GM12878 (cell line): ENCODE results near the gene FRAS1. TPM values are rescaled to one million over a fixed set of nuclear protein-coding genes. Genes with fewer than 3 reads are reported as not detected.
A peak's percentile ranks its signal among the peaks of the same experiment; 100 is the strongest.

Source experiments
- ATAC-seq: fragments of 200-7000 bp; cut with Tn5 transposase; 3 replicates; pipeline ENCODE4 v1.9.1; 2020; ENCODE audit warnings: mild to moderate bottlenecking, moderate library complexity
- BruUV-seq: library from RNA; stranded (reverse); fragments of 400-500 nt; replicated peaks from 2 replicates; lab custom pipeline; 2021; lab: Mats Ljungman, UMichigan
- CTCF ChIA-PET: fragments of 300-600 bp; sonication (Branson Sonifier 250); formaldehyde crosslinking; extraction: SDS; loops from one replicate; lab custom pipeline; 2021; ENCODE audit warnings: inconsistent platforms; lab: Yijun Ruan, JAX
- POLR2A ChIA-PET: fragments of 350-600 bp; formaldehyde crosslinking; extraction: SDS; loops from one replicate; lab custom pipeline; 2021; ENCODE audit warnings: inconsistent platforms; lab: Charles Lee
- RAD21 ChIA-PET: fragments of 300-600 bp; sonication (Branson Sonifier 250); formaldehyde crosslinking; loops from one replicate; lab custom pipeline; 2023; ENCODE audit warnings: antibody characterized with exemption; ENCODE audit not compliant: unreplicated experiment; lab: Charles Lee
- SMC1A ChIA-PET: fragments of 300-600 bp; sonication (Branson Sonifier 250); formaldehyde crosslinking; loops from one replicate; lab custom pipeline; 2023; ENCODE audit not compliant: unreplicated experiment, uncharacterized antibody; lab: Charles Lee
- DNase-seq: peaks from one replicate; pipeline ENCODE4 v3.0.0-alpha.2; 2011; ENCODE audit warnings: low read depth, low spot score
- FAIRE-seq: peaks from 3 replicates; lab custom pipeline; 2011; peaks lifted over from hg19 to GRCh38; lab: Jason Lieb, UNC
- H2AFZ ChIP-seq: 2 replicates; pipeline ENCODE4 v1.6.0; 2011; ENCODE audit warnings: low read depth, low read length, control low read depth; ENCODE audit not compliant: control insufficient read depth
- H3K27ac ChIP-seq: 2 replicates; pipeline ENCODE4 v1.5.1; 2011; ENCODE audit warnings: control low read depth; ENCODE audit not compliant: control insufficient read depth, insufficient read depth
- H3K27me3 ChIP-seq, 2 experiments: replicated peaks in 1 of 2; 2 replicates each; pipeline versions ENCODE4 v1.6.0 to v1.6.1; 2011; ENCODE audit warnings: low read length in 1 of 2; ENCODE audit not compliant: control insufficient read depth in 2 of 2, insufficient read depth in 2 of 2
- H3K36me3 ChIP-seq, 2 experiments: 2 replicates each; pipeline ENCODE4 v1.5.1; 2011; ENCODE audit warnings: low read length in 1 of 2; ENCODE audit not compliant: control insufficient read depth in 2 of 2, insufficient read depth in 2 of 2
- H3K4me1 ChIP-seq: 2 replicates; pipeline ENCODE4 v1.6.1; 2011; ENCODE audit warnings: mild to moderate bottlenecking, low read length, moderate library complexity, mixed read lengths; ENCODE audit not compliant: control insufficient read depth, insufficient read depth
- H3K4me2 ChIP-seq: 2 replicates; pipeline ENCODE4 v1.6.0; 2011; ENCODE audit warnings: control low read depth; ENCODE audit not compliant: control insufficient read depth, insufficient read depth
- H3K4me3 ChIP-seq: fragments of 200-600 bp; sonication (generic); 2 replicates; pipeline ENCODE4 v1.5.1; 2016
- H3K79me2 ChIP-seq: 2 replicates; pipeline ENCODE4 v1.6.0; 2011; ENCODE audit warnings: low read length; ENCODE audit not compliant: control insufficient read depth, insufficient read depth
- H3K9ac ChIP-seq: 2 replicates; pipeline ENCODE4 v1.8.0; 2011; ENCODE audit warnings: low read length, control low read depth, mixed read lengths; ENCODE audit not compliant: control insufficient read depth, insufficient read depth
- H3K9me3 ChIP-seq: replicated peaks from 3 replicates; pipeline ENCODE4 v1.5.1; 2011; ENCODE audit warnings: mild to moderate bottlenecking, low read length; ENCODE audit not compliant: control insufficient read depth, insufficient read depth
- H4K20me1 ChIP-seq: 2 replicates; pipeline ENCODE4 v1.6.0; 2011; ENCODE audit not compliant: control insufficient read depth, insufficient read depth
- ASH2L ChIP-seq: fragments of 300-600, 200-600 bp; sonication (generic); IDR thresholded peaks from 2 replicates; pipeline ENCODE4 v1.6.1; 2017; ENCODE audit warnings: low read depth, mild to moderate bottlenecking, borderline replicate concordance
- ATF7 ChIP-seq: fragments of 450-650 bp; IDR thresholded peaks from 2 replicates; pipeline ENCODE4 v1.6.1; 2016; ENCODE audit warnings: low read depth, mild to moderate bottlenecking
- BHLHE40 ChIP-seq, 2 experiments: fragments of 450-650 bp in 1 of 2; IDR thresholded peaks; 2 replicates each; pipeline ENCODE4 v1.6.1; 2011 to 2017; ENCODE audit warnings: low read depth in 2 of 2, borderline replicate concordance in 1 of 2, improper control_type of control experiment in 1 of 2, low read length in 1 of 2, mild to moderate bottlenecking in 1 of 2
- CBFB ChIP-seq: IDR thresholded peaks from 2 replicates; pipeline ENCODE4 v1.6.1; 2016; ENCODE audit warnings: antibody characterized with exemption, low read depth
- CEBPZ ChIP-seq: fragments of 150-350 bp; IDR thresholded peaks from 2 replicates; pipeline ENCODE4 v1.6.1; 2016; ENCODE audit warnings: low read depth, low read length
- CHD1 ChIP-seq: IDR thresholded peaks from 2 replicates; pipeline ENCODE4 v1.6.1; 2012; ENCODE audit warnings: low read depth, low read length, improper control_type of control experiment
- DPF2 ChIP-seq: fragments of 450-650 bp; IDR thresholded peaks from 2 replicates; pipeline ENCODE4 v1.6.1; 2017; ENCODE audit warnings: mild to moderate bottlenecking
- HCFC1 ChIP-seq: fragments of 150-350 bp; IDR thresholded peaks from 2 replicates; pipeline ENCODE4 v1.6.1; 2014; ENCODE audit warnings: low read length
- KAT2A ChIP-seq: conservative IDR thresholded peaks from 2 replicates; pipeline ENCODE4 v1.6.1; 2011; ENCODE audit warnings: low read depth, low read length; ENCODE audit not compliant: control insufficient read depth
- MEF2B ChIP-seq: fragments of 450-650 bp; IDR thresholded peaks from 2 replicates; pipeline ENCODE4 v1.6.1; 2018; ENCODE audit warnings: mild to moderate bottlenecking, moderate library complexity; ENCODE audit not compliant: partially characterized antibody, poor library complexity, severe bottlenecking
- MYC ChIP-seq: IDR thresholded peaks from 2 replicates; pipeline ENCODE4 v1.6.1; 2011; ENCODE audit warnings: mild to moderate bottlenecking, low read length, moderate library complexity, inconsistent platforms; ENCODE audit not compliant: insufficient read depth, insufficient replicate concordance, insufficient read length, severe bottlenecking
- PAX8 ChIP-seq: fragments of 450-650 bp; IDR thresholded peaks from 2 replicates; pipeline ENCODE4 v1.6.1; 2017; ENCODE audit warnings: mild to moderate bottlenecking, moderate library complexity
- POLR2A ChIP-seq: IDR thresholded peaks from 2 replicates; pipeline ENCODE4 v1.6.1; 2011; ENCODE audit warnings: low read depth, mild to moderate bottlenecking, low read length
- POLR2AphosphoS2 ChIP-seq: IDR thresholded peaks from 2 replicates; pipeline ENCODE4 v1.6.1; 2011; ENCODE audit warnings: low read depth, mild to moderate bottlenecking, low read length, improper control_type of control experiment, moderate library complexity
- RBBP5 ChIP-seq: fragments of 200-600 bp; sonication (generic); conservative IDR thresholded peaks from 2 replicates; pipeline ENCODE4 v1.6.1; 2016
- SMAD1 ChIP-seq: fragments of 450-650 bp; IDR thresholded peaks from 2 replicates; pipeline ENCODE4 v1.6.1; 2018; ENCODE audit warnings: mild to moderate bottlenecking, low read depth; ENCODE audit not compliant: partially characterized antibody
- SMARCA5 ChIP-seq: fragments of 450-650 bp; IDR thresholded peaks from 2 replicates; pipeline ENCODE4 v1.6.1; 2017; ENCODE audit warnings: mild to moderate bottlenecking
- ZNF384 ChIP-seq: IDR thresholded peaks from 2 replicates; pipeline ENCODE4 v1.6.1; 2012; ENCODE audit warnings: low read depth, mild to moderate bottlenecking, low read length, improper control_type of control experiment, borderline replicate concordance
- ZZZ3 ChIP-seq: IDR thresholded peaks from 2 replicates; pipeline ENCODE4 v1.6.1; 2011; ENCODE audit warnings: low read depth; ENCODE audit not compliant: control insufficient read depth, insufficient read length
- WGBS: methylation state at CpG from one replicate; pipeline ENCODE4 v1.1.6; 2016; ENCODE audit warnings: low lambda C conversion rate; ENCODE audit not compliant: insufficient replicate concordance, insufficient coverage; ENCODE audit errors: missing lambda C conversion rate; 5-methylcytosine and 5-hydroxymethylcytosine counted together
- in situ Hi-C: fragments of 300-500 bp; cut with MboI; formaldehyde crosslinking; loops from 9 replicates; pipeline ENCODE4 v1.14.3; 2018; ENCODE audit warnings: mixed read lengths
- intact Hi-C: fragments of 100-400 bp; cut with micrococcal nuclease; formaldehyde crosslinking; loops from one replicate; pipeline ENCODE4 v1.14.2; 2022; ENCODE audit not compliant: unreplicated experiment
- polyA plus RNA-seq, 11 experiments: library from polyadenylated mRNA; depleted of rRNA in 4 of 11; unstranded in 6 of 11; stranded (reverse) in 5 of 11; fragments of >200 nt; fragmentation: Nextera tagmentation in 4 of 11; fragmentation: Illumina TruSeq in 1 of 11; extraction: Ambion mirVana in 4 of 11; extraction: Trizol in 1 of 11; gene quantifications; 1 replicate in 1 of 11; 2 replicates in 10 of 11; pipeline versions ENCODE4 v1.2.1 to v1.2.3, GENCODE V29; 2011 to 2016; ENCODE audit warnings: inconsistent platforms in 2 of 11, missing spikeins in 2 of 11, low read depth in 1 of 11
- total RNA-seq, 4 experiments: library from RNA; depleted of rRNA in 3 of 4; stranded (reverse); fragments of >200 nt in 3 of 4; fragmentation: Illumina TruSeq in 1 of 4; extraction: Trizol in 1 of 4; gene quantifications; 2 replicates each; pipeline versions ENCODE4 v1.2.1 to v1.2.3, GENCODE V29; 2013 to 2021
- TF ChIP-seq, protein P1 (sequence below): fragments of 450-650 bp; IDR thresholded peaks from 2 replicates; pipeline ENCODE4 v1.6.1; 2016; ENCODE audit warnings: mild to moderate bottlenecking

Gene FRAS1
- total and polyA plus RNA-seq, 10 of the 15 experiments (the other 5 are each of a cell fraction or from before 2014, with no cell fraction given), result 0.08 to 11.7 (median 0.20) TPM

- 37% methylated on average over 2 of the region's 2 CpGs for WGBS
- no peak for FAIRE-seq
Measured at GRCh38 chr4:78543424-78544125, 486.5 kb downstream of the FRAS1 start.

More at GRCh38 chr4:78543424-78544125, 486.5 kb downstream of the FRAS1 start:
- ChIA-PET CTCF (no interaction called here), SMC1A (interaction anchor here (1.2 kb wide), 1 partner anchor 62 kb away, joined by 3 read pairs; no protein-coding TSS in a partner anchor), RAD21 (no interaction called here), POLR2A (no interaction called here)
- Histone ChIP-seq H3K27ac (no peak overlapping the region), H3K9me3 (no peaks in the 10 kb centered on the region), H3K27me3 (no peaks in the 10 kb centered on the region), H2AFZ (no peak overlapping the region), H3K4me3 (no peak overlapping the region), H3K36me3 (no peaks in the 10 kb centered on the region), H3K4me1 (no peaks in the 10 kb centered on the region), H4K20me1 (no peaks in the 10 kb centered on the region), H3K4me2 (no peak overlapping the region), H3K9ac (no peak overlapping the region), H3K79me2 (no peaks in the 10 kb centered on the region)
- no peak for TF ChIP-seq ZNF384
- no peak for TF ChIP-seq CEBPZ
- no peak for TF ChIP-seq SMARCA5
- no peak for TF ChIP-seq HCFC1
- no peak for TF ChIP-seq BHLHE40 (IDR thresholded peaks at IDR 0.05; ENCODE audit: borderline replicate concordance in 1 of 2, low read depth in 2 of 2, low read length in 1 of 2)
- TF ChIP-seq PAX8, result no peak
- no peak for TF ChIP-seq MYC
- TF ChIP-seq ATF7, result no peak
- no peak for TF ChIP-seq ASH2L
- no peak for TF ChIP-seq DPF2
- no peak for TF ChIP-seq POLR2AphosphoS2
- TF ChIP-seq KAT2A, result no peak
- no peak for TF ChIP-seq CHD1
- no peak for TF ChIP-seq POLR2A
- no peak for TF ChIP-seq MEF2B
- no peak for TF ChIP-seq CBFB
- no peak for TF ChIP-seq SMAD1
- TF ChIP-seq ZZZ3, result no peak
- TF ChIP-seq, protein P1, sequence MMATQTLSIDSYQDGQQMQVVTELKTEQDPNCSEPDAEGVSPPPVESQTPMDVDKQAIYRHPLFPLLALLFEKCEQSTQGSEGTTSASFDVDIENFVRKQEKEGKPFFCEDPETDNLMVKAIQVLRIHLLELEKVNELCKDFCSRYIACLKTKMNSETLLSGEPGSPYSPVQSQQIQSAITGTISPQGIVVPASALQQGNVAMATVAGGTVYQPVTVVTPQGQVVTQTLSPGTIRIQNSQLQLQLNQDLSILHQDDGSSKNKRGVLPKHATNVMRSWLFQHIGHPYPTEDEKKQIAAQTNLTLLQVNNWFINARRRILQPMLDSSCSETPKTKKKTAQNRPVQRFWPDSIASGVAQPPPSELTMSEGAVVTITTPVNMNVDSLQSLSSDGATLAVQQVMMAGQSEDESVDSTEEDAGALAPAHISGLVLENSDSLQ, result no peak
- TF ChIP-seq RBBP5, result no peak
- in situ Hi-C loops (no loop called here), intact Hi-C loops (no loop called here)
- DNase-seq (no peak), ATAC-seq (peak; percentile 27)
- BruUV-seq, result no TSS peak
